Naive thymus-derived CD4-positive, alpha-beta T cell (primary cell): ENCODE results near the gene OR14A16. TPM values are rescaled to one million over a fixed set of nuclear protein-coding genes. Genes with fewer than 3 reads are reported as not detected.

Source experiments
- ATAC-seq: fragments of 150-1000 bp; cut with Tn5 transposase; 2 replicates; pipeline ENCODE4 v1.10.0; 2021; ENCODE audit warnings: mild to moderate bottlenecking, moderate library complexity
- CTCF ChIA-PET: fragments of 350-600 bp; sonication (Branson Sonifier 250); formaldehyde crosslinking; loops from one replicate; lab custom pipeline; 2021; ENCODE audit warnings: antibody characterized with exemption; lab: Charles Lee
- POLR2A ChIA-PET: fragments of 350-600 bp; sonication (Branson Sonifier 250); formaldehyde crosslinking; loops from one replicate; lab custom pipeline; 2021; ENCODE audit warnings: antibody characterized with exemption, inconsistent platforms; lab: Charles Lee
- DNase-seq, 9 donors: peaks; one replicate each; pipeline versions ENCODE4 v3.0.0 to v3.0.0-alpha.2; 2020 to 2022; ENCODE audit warnings: mixed read lengths in 1 of 9
- H3K27ac ChIP-seq: one replicate; pipeline ENCODE4 v1.7.0; 2013; ENCODE audit warnings: mild to moderate bottlenecking, low read depth, low read length, moderate library complexity
- H3K27me3 ChIP-seq, 2 donors: one replicate each; pipeline ENCODE4 v1.7.0; 2013; ENCODE audit warnings: low read length in 2 of 2, mild to moderate bottlenecking in 2 of 2, moderate library complexity in 2 of 2; ENCODE audit not compliant: control insufficient read depth in 2 of 2, insufficient read depth in 2 of 2
- H3K36me3 ChIP-seq, 3 experiments: 1 replicate in 2 of 3; 2 replicates in 1 of 3; pipeline ENCODE4 v1.7.0; 2013; ENCODE audit warnings: low read length in 3 of 3, mild to moderate bottlenecking in 3 of 3, moderate library complexity in 1 of 3; ENCODE audit not compliant: insufficient read depth in 3 of 3, control insufficient read depth in 2 of 3
- H3K4me1 ChIP-seq, 2 donors: one replicate each; pipeline ENCODE4 v1.7.0; 2013; ENCODE audit warnings: low read length in 2 of 2, mild to moderate bottlenecking in 2 of 2, moderate library complexity in 1 of 2; ENCODE audit not compliant: control insufficient read depth in 2 of 2, insufficient read depth in 2 of 2
- H3K4me3 ChIP-seq: 2 replicates; pipeline ENCODE4 v1.7.0; 2013; ENCODE audit warnings: mild to moderate bottlenecking, low read length
- H3K9me3 ChIP-seq, 3 experiments: 1 replicate in 2 of 3; 2 replicates in 1 of 3; pipeline ENCODE4 v1.7.0; 2013; ENCODE audit warnings: low read length in 3 of 3; ENCODE audit not compliant: control insufficient read depth in 2 of 3
- H3K27ac Mint-ChIP-seq, 9 donors: one replicate each; pipeline ENCODE4 v1.8.0; 2020 to 2022; ENCODE audit warnings: mixed read lengths in 9 of 9, mild to moderate bottlenecking in 8 of 9, moderate library complexity in 5 of 9, inconsistent platforms in 2 of 9
- H3K27me3 Mint-ChIP-seq, 5 donors: one replicate each; pipeline ENCODE4 v1.8.0; 2021 to 2022; ENCODE audit warnings: mixed read lengths in 5 of 5, mild to moderate bottlenecking in 1 of 5
- H3K36me3 Mint-ChIP-seq, 5 donors: one replicate each; pipeline ENCODE4 v1.8.0; 2020 to 2022; ENCODE audit warnings: mixed read lengths in 5 of 5, mild to moderate bottlenecking in 3 of 5, inconsistent platforms in 1 of 5
- H3K4me1 Mint-ChIP-seq, 7 donors: one replicate each; pipeline ENCODE4 v1.8.0; 2020 to 2022; ENCODE audit warnings: mixed read lengths in 7 of 7, mild to moderate bottlenecking in 3 of 7, inconsistent platforms in 1 of 7
- H3K4me3 Mint-ChIP-seq, 10 donors: one replicate each; pipeline ENCODE4 v1.8.0; 2020 to 2022; ENCODE audit warnings: mild to moderate bottlenecking in 10 of 10, mixed read lengths in 10 of 10, moderate library complexity in 6 of 10, inconsistent platforms in 2 of 10
- H3K9me3 Mint-ChIP-seq, 11 donors: one replicate each; pipeline ENCODE4 v1.8.0; 2020 to 2022; ENCODE audit warnings: mixed read lengths in 11 of 11, mild to moderate bottlenecking in 4 of 11, inconsistent platforms in 1 of 11, moderate library complexity in 1 of 11
- intact Hi-C, 2 donors: fragments of 100-400 bp; cut with micrococcal nuclease; formaldehyde crosslinking; loops; one replicate each; pipeline ENCODE4 v1.15.1; 2023
- polyA plus RNA-seq, 2 donors: library from polyadenylated mRNA; unstranded; fragments of 300-500 nt; fragmentation: Illumina TruSeq; gene quantifications; one replicate each; pipeline ENCODE4 v1.2.3, GENCODE V29; 2021
- total RNA-seq, 6 experiments: library from RNA in 5 of 6; stranded (reverse) in 5 of 6; gene quantifications; 1 replicate in 5 of 6; 2 replicates in 1 of 6; pipeline ENCODE4 v1.2.3 and lab custom pipeline; 2021 to 2026

The OR14A16 gene
- total and polyA plus RNA-seq, 7 experiments from 2014 or later = not detected

DNA sequence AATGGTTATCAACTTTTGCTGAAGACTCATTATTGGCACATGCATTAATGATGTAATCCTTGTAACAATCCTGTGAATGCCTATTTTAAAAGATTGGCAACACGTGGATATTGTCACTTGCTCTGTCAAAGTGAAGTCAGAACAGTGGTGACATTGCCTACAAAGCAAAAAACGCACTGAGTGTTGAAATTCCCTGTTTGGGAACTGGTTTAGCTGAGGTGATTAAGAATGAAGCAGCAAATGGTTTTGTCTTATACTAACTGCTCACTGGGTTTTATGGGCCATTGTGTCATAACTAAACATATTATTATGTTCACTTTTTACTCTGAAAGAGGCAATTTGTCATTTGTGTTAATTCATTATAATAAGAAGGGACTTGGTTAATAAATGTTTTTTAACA is 11.3 kb downstream of the OR14A16 start:
- H3K27me3 Mint-ChIP-seq = peaks cover 0 to 8% (median 0%) of the 10 kb centered on the region in 5 donors
- peaks cover 0 to 7% (median 2%) of the 10 kb centered on the region in 11 donors for H3K9me3 Mint-ChIP-seq
- Histone ChIP-seq H3K27me3 (no peaks in the 10 kb centered on the region), H3K4me3 (no peak overlapping the region), H3K27ac (no peak overlapping the region), H3K9me3 (no peaks in the 10 kb centered on the region), H3K4me1 (no peaks in the 10 kb centered on the region), H3K36me3 (no peaks in the 10 kb centered on the region)
- H3K36me3 Mint-ChIP-seq = no peaks in the 10 kb centered on the region
- no peak overlapping the region for H3K27ac Mint-ChIP-seq
- ATAC-seq (no peak), DNase-seq (no peak)
- no peak overlapping the region for H3K4me3 Mint-ChIP-seq
- intact Hi-C loops = no loop called here
- ChIA-PET CTCF (no interaction called here), POLR2A (no interaction called here)
- H3K4me1 Mint-ChIP-seq = no peaks in the 10 kb centered on the region

DNA sequence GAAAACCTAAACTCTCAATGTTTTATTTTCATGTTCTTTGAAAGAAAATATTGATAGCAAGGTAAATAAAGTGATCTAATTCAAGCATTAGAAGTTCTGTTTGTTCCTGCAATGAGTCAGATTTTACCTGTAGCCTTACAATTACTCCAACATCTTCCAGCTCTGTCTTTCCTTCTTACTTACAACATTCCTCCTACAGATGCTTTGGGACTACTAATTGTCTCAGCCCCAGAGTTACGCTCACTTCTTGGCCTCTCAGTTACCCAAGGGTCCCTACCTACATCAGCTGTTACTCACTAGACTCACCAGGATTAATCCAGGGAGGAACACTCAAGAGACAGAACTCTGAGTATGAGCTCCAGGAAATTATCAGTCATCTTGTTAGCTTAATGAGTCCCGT is 26.4 kb downstream of the OR14A16 start:
- no peak for ATAC-seq
- no peak overlapping the region for H3K27ac ChIP-seq
- no peak for DNase-seq
- Mint-ChIP-seq H3K27ac (no peak overlapping the region), H3K36me3 (no peaks in the 10 kb centered on the region), H3K9me3 (peaks cover 0 to 6% (median 2%) of the 10 kb centered on the region in 11 donors), H3K27me3 (peaks cover 0 to 6% (median 0%) of the 10 kb centered on the region in 5 donors), H3K4me3 (no peak overlapping the region), H3K4me1 (no peaks in the 10 kb centered on the region)
- H3K4me1 ChIP-seq = no peaks in the 10 kb centered on the region
- POLR2A ChIA-PET = no interaction called here
- CTCF ChIA-PET = no interaction called here
- H3K27me3 ChIP-seq = no peaks in the 10 kb centered on the region
- H3K9me3 ChIP-seq = no peaks in the 10 kb centered on the region
- intact Hi-C loops = no loop called here
- no peak overlapping the region for H3K4me3 ChIP-seq
- H3K36me3 ChIP-seq = no peaks in the 10 kb centered on the region

DNA sequence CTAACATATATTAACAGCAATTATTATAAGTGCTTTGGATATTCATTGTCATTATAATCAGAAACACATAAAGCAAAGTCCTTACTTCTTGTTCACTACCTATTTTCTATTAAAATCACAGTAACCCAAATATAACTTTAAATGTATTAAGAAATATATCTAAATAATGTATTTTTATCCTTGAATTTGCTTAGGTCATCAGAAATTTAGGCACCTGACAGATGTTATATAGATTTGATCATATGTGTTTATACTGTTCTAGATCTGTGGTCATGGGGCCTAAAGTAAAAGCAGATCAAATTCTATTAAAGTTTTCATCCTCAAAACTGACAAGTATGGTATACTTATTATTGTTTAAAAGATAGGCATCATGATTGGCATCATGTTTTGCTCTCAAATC is 54.3 kb downstream of the OR14A16 start:
- POLR2A ChIA-PET = no interaction called here
- Histone ChIP-seq H3K4me3 (no peak overlapping the region), H3K9me3 (no peaks in the 10 kb centered on the region), H3K27me3 (no peaks in the 10 kb centered on the region), H3K36me3 (no peaks in the 10 kb centered on the region), H3K4me1 (no peaks in the 10 kb centered on the region), H3K27ac (no peak overlapping the region)
- ATAC-seq (no peak), DNase-seq (no peak)
- Mint-ChIP-seq H3K9me3 (peaks cover 0 to 7% (median 0%) of the 10 kb centered on the region in 11 donors), H3K4me3 (no peak overlapping the region), H3K27ac (no peak overlapping the region), H3K4me1 (no peaks in the 10 kb centered on the region), H3K36me3 (no peaks in the 10 kb centered on the region), H3K27me3 (peaks cover 0 to 7% (median 5%) of the 10 kb centered on the region in 5 donors)
- CTCF ChIA-PET = no interaction called here
- intact Hi-C loops = no loop called here

Other genes with a start within 250 kb of the OR14A16 start
- gene OR2G2, start 235.8 kb downstream of the OR14A16 start, total RNA-seq = not detected
- gene OR2G2, start 235.8 kb downstream of the OR14A16 start, polyA plus RNA-seq = not detected
- gene OR2G3, start 218.5 kb downstream of the OR14A16 start, total RNA-seq = not detected
- gene OR2G3, start 218.5 kb downstream of the OR14A16 start, polyA plus RNA-seq = not detected
- not detected for gene OR13G1, start 144.4 kb downstream of the OR14A16 start, total RNA-seq
- not detected for gene OR13G1, start 144.4 kb downstream of the OR14A16 start, polyA plus RNA-seq
- not detected for gene OR6F1, start 107.5 kb downstream of the OR14A16 start, total RNA-seq
- gene OR6F1, start 107.5 kb downstream of the OR14A16 start, polyA plus RNA-seq = not detected
- not detected for gene OR14K1, start 85.5 kb downstream of the OR14A16 start, total RNA-seq
- not detected for gene OR14K1, start 85.5 kb downstream of the OR14A16 start, polyA plus RNA-seq
- not detected for gene OR14A2, start 76.0 kb downstream of the OR14A16 start, total RNA-seq
- not detected for gene OR14A2, start 76.0 kb downstream of the OR14A16 start, polyA plus RNA-seq
- gene OR1C1, start 63.6 kb downstream of the OR14A16 start, total RNA-seq = not detected
- gene OR1C1, start 63.6 kb downstream of the OR14A16 start, polyA plus RNA-seq = not detected
- gene OR11L1, start 17.8 kb upstream of the OR14A16 start, total RNA-seq = not detected
- gene OR11L1, start 17.8 kb upstream of the OR14A16 start, polyA plus RNA-seq = not detected
- 1 to 10 TPM in 2 of 5 experiments, under 1 TPM in 2, not detected in 1; 0.24 to 2.1 (median 0.65) TPM for gene TRIM58, start 33.1 kb upstream of the OR14A16 start, total RNA-seq
- under 1 TPM; 0.15 to 0.17 TPM for gene TRIM58, start 33.1 kb upstream of the OR14A16 start, polyA plus RNA-seq
- under 1 TPM in 2 of 5 experiments, not detected in 3; 0.31 to 0.83 TPM for gene OR2W3, start 71.5 kb upstream of the OR14A16 start, total RNA-seq
- gene OR2W3, start 71.5 kb upstream of the OR14A16 start, polyA plus RNA-seq = not detected
- gene OR2T8, start 96.1 kb upstream of the OR14A16 start, total RNA-seq = not detected
- gene OR2T8, start 96.1 kb upstream of the OR14A16 start, polyA plus RNA-seq = not detected
- not detected for gene OR2AJ1, start 100.8 kb upstream of the OR14A16 start, total RNA-seq
- not detected for gene OR2AJ1, start 100.8 kb upstream of the OR14A16 start, polyA plus RNA-seq
- gene OR2L8, start 124.7 kb upstream of the OR14A16 start, total RNA-seq = 1 to 10 TPM in 1 of 5 experiments, under 1 TPM in 2, not detected in 2; 0.66 to 1.4 (median 0.94) TPM
- not detected for gene OR2L8, start 124.7 kb upstream of the OR14A16 start, polyA plus RNA-seq
- gene OR2AK2, start 141.1 kb upstream of the OR14A16 start, total RNA-seq = under 1 TPM in 4 of 5 experiments, not detected in 1; 0.22 to 0.65 (median 0.48) TPM
- gene OR2AK2, start 141.1 kb upstream of the OR14A16 start, polyA plus RNA-seq = not detected
- under 1 TPM in 4 of 5 experiments, not detected in 1; 0.10 to 0.51 (median 0.26) TPM for gene OR2L5, start 189.5 kb upstream of the OR14A16 start, total RNA-seq
- gene OR2L5, start 189.5 kb upstream of the OR14A16 start, polyA plus RNA-seq = not detected
- under 1 TPM; 0.17 to 0.64 (median 0.32) TPM for gene OR2L2, start 206.0 kb upstream of the OR14A16 start, total RNA-seq
- gene OR2L2, start 206.0 kb upstream of the OR14A16 start, polyA plus RNA-seq = under 1 TPM; 0.33 to 0.36 TPM
- gene OR2L3, start 222.7 kb upstream of the OR14A16 start, total RNA-seq = under 1 TPM in 2 of 5 experiments, not detected in 3; 0.17 to 0.27 TPM
- gene OR2L3, start 222.7 kb upstream of the OR14A16 start, polyA plus RNA-seq = not detected